Measurements from ENCODE around the gene HDAC4.

DNA sequence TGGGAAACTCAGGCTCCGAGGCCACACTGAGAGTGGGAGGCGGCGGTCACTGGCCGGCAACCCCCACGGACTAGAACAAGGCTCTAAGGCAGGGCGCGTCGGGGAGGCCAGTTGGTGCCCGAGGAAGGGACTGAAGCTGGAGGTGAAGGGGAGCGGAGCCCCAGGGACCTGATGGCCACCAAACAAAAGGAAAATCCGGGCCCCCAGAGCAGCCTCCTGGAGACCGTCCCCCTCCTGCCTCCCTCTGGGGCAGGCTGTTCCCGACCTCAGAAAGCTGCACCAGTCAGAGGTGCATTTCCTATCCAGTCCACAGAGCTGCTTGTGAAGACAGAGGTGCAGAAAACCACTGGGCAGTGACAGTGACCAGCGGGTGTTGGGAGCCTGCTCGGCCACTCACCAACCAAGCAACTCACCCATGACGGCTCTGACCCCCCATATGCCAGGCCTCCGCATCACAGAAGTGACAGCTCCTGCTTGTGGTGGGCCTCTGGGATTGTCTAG lies 380.2 kb downstream of the HDAC4 start:
- TF ChIP-seq, protein P1, sequence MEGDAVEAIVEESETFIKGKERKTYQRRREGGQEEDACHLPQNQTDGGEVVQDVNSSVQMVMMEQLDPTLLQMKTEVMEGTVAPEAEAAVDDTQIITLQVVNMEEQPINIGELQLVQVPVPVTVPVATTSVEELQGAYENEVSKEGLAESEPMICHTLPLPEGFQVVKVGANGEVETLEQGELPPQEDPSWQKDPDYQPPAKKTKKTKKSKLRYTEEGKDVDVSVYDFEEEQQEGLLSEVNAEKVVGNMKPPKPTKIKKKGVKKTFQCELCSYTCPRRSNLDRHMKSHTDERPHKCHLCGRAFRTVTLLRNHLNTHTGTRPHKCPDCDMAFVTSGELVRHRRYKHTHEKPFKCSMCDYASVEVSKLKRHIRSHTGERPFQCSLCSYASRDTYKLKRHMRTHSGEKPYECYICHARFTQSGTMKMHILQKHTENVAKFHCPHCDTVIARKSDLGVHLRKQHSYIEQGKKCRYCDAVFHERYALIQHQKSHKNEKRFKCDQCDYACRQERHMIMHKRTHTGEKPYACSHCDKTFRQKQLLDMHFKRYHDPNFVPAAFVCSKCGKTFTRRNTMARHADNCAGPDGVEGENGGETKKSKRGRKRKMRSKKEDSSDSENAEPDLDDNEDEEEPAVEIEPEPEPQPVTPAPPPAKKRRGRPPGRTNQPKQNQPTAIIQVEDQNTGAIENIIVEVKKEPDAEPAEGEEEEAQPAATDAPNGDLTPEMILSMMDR (IDR thresholded peaks at IDR 0.05) = no peak
- TF ChIP-seq EZH2 (IDR thresholded peaks at IDR 0.05; ENCODE audit: borderline replicate concordance, insufficient read depth, low read depth, low read length, poor library complexity, severe bottlenecking) = no peak
